Mesodermal cell (in vitro differentiated cells): ENCODE data around the gene PATL1.
A peak's percentile ranks its signal among the peaks of the same experiment; 100 is the strongest.

Source experiments
- H3K27ac ChIP-seq: 2 replicates; pipeline ENCODE4 v1.7.0; 2013; ENCODE audit warnings: mild to moderate bottlenecking, low read depth, low read length, moderate library complexity; ENCODE audit not compliant: severe bottlenecking
- H3K36me3 ChIP-seq: 2 replicates; pipeline ENCODE4 v1.7.1; 2013; ENCODE audit warnings: mild to moderate bottlenecking, low read length, moderate library complexity; ENCODE audit not compliant: control insufficient read depth, insufficient read depth
- H3K4me1 ChIP-seq: one replicate; pipeline ENCODE4 v1.7.1; 2013; ENCODE audit warnings: mild to moderate bottlenecking, low read length; ENCODE audit not compliant: insufficient read depth, control insufficient read depth, poor library complexity, severe bottlenecking
- H3K4me3 ChIP-seq: 2 replicates; pipeline ENCODE4 v1.7.0; 2013; ENCODE audit warnings: low read length, control low read depth, mild to moderate bottlenecking; ENCODE audit not compliant: insufficient read depth, poor library complexity, severe bottlenecking; ENCODE audit errors: extremely low read depth
- H3K9me3 ChIP-seq: 2 replicates; pipeline ENCODE4 v1.7.1; 2013; ENCODE audit warnings: mild to moderate bottlenecking, low read length, moderate library complexity; ENCODE audit not compliant: control insufficient read depth
- WGBS, 2 experiments: methylation state at CpG; one replicate each; pipeline ENCODE4 v1.1.5; 2013; ENCODE audit warnings: missing lambda C conversion rate in 2 of 2; ENCODE audit not compliant: insufficient coverage in 2 of 2; 5-methylcytosine and 5-hydroxymethylcytosine counted together

Gene PATL1

GRCh38 chr11:59673291-59673690, 4.5 kb upstream of the PATL1 start:
- no peaks in the 10 kb centered on the region for H3K4me1 ChIP-seq
- H3K9me3 ChIP-seq: no peaks in the 10 kb centered on the region
- H3K4me3 ChIP-seq: no peak overlapping the region
- no peaks in the 10 kb centered on the region for H3K36me3 ChIP-seq
- 100% methylated on average over 1 of the region's 2 CpGs; no CpG with 5 or more reads in 1 of the 2 experiments for WGBS, 2 experiments
- H3K27ac ChIP-seq: no peak overlapping the region

GRCh38 chr11:59671471-59671870, 2.6 kb upstream of the PATL1 start:
- Histone ChIP-seq H3K4me3 (no peak overlapping the region), H3K36me3 (peaks cover 12% of the 10 kb centered on the region), H3K27ac (no peak overlapping the region), H3K4me1 (peaks cover 5% of the 10 kb centered on the region), H3K9me3 (no peaks in the 10 kb centered on the region)
- WGBS, 2 experiments: 86 to 100% methylated on average over 5 of the region's 11 CpGs

GRCh38 chr11:59669611-59670009, 773 bp upstream of the PATL1 start:
- peak overlapping the region; percentile 89 for H3K4me3 ChIP-seq
- H3K27ac ChIP-seq: peak overlapping the region; percentile 100
- 14 to 15% methylated on average over 15 to 17 of the region's 22 CpGs for WGBS, 2 experiments
- peaks cover 5% of the 10 kb centered on the region for H3K4me1 ChIP-seq
- H3K36me3 ChIP-seq: peaks cover 27% of the 10 kb centered on the region
- H3K9me3 ChIP-seq: no peaks in the 10 kb centered on the region

GRCh38 chr11:59668188-59668949, 468 bp downstream of the PATL1 start:
- WGBS, 2 experiments: 0% methylated on average over 5 to 16 of the region's 39 CpGs
- Histone ChIP-seq H3K4me3 (peak overlapping the region; percentile 89), H3K27ac (peak overlapping the region; percentile 100), H3K4me1 (peaks cover 5% of the 10 kb centered on the region), H3K9me3 (no peaks in the 10 kb centered on the region), H3K36me3 (peaks cover 38% of the 10 kb centered on the region)

GRCh38 chr11:59667812-59668187, 1.0 kb downstream of the PATL1 start:
- 36 to 62% methylated on average over 2 to 3 of the region's 3 CpGs for WGBS, 2 experiments
- Histone ChIP-seq H3K27ac (no peak overlapping the region), H3K9me3 (no peaks in the 10 kb centered on the region), H3K4me1 (peaks cover 5% of the 10 kb centered on the region), H3K4me3 (peak overlapping the region; percentile 89), H3K36me3 (peaks cover 41% of the 10 kb centered on the region)

GRCh38 chr11:59666969-59667368, 1.9 kb downstream of the PATL1 start:
- Histone ChIP-seq H3K4me3 (no peak overlapping the region), H3K9me3 (no peaks in the 10 kb centered on the region), H3K36me3 (peaks cover 41% of the 10 kb centered on the region), H3K4me1 (peaks cover 5% of the 10 kb centered on the region), H3K27ac (no peak overlapping the region)
- WGBS, 2 experiments: no CpG with 5 or more reads among the region's 1 CpG

GRCh38 chr11:59660621-59661020, 8.2 kb downstream of the PATL1 start:
- peaks cover 77% of the 10 kb centered on the region for H3K36me3 ChIP-seq
- WGBS, 2 experiments: 83 to 100% methylated on average over 1 of the region's 1 CpG
- no peak overlapping the region for H3K27ac ChIP-seq
- no peak overlapping the region for H3K4me3 ChIP-seq
- H3K4me1 ChIP-seq: no peaks in the 10 kb centered on the region
- H3K9me3 ChIP-seq: no peaks in the 10 kb centered on the region

- H3K4me1 ChIP-seq: no peaks in the 10 kb centered on the region
- no peak overlapping the region for H3K27ac ChIP-seq
- H3K4me3 ChIP-seq: no peak overlapping the region
- peaks cover 78% of the 10 kb centered on the region for H3K36me3 ChIP-seq
- no CpG with 5 or more reads among the region's 2 CpGs for WGBS, 2 experiments
- no peaks in the 10 kb centered on the region for H3K9me3 ChIP-seq
Measured at GRCh38 chr11:59659981-59660380, 8.9 kb downstream of the PATL1 start.

GRCh38 chr11:59658036-59658435, 10.8 kb downstream of the PATL1 start:
- Histone ChIP-seq H3K4me3 (no peak overlapping the region), H3K27ac (no peak overlapping the region), H3K9me3 (no peaks in the 10 kb centered on the region), H3K4me1 (no peaks in the 10 kb centered on the region), H3K36me3 (peaks cover 80% of the 10 kb centered on the region)
- WGBS, 2 experiments: 95% methylated on average over 4 of the region's 5 CpGs

GRCh38 chr11:59654893-59655292, 13.9 kb downstream of the PATL1 start:
- Histone ChIP-seq H3K9me3 (no peaks in the 10 kb centered on the region), H3K27ac (no peak overlapping the region), H3K36me3 (peaks cover 97% of the 10 kb centered on the region), H3K4me3 (no peak overlapping the region), H3K4me1 (no peaks in the 10 kb centered on the region)
- WGBS, 2 experiments: 100% methylated on average over 2 to 3 of the region's 4 CpGs

GRCh38 chr11:59647245-59647980, 21.4 kb downstream of the PATL1 start:
- no CpG with 5 or more reads among the region's 3 CpGs for WGBS, 2 experiments
- no peak overlapping the region for H3K4me3 ChIP-seq
- H3K27ac ChIP-seq: no peak overlapping the region
- H3K4me1 ChIP-seq: no peaks in the 10 kb centered on the region
- H3K36me3 ChIP-seq: peaks cover 93% of the 10 kb centered on the region
- H3K9me3 ChIP-seq: no peaks in the 10 kb centered on the region
